NCI-H2171 (cell line): ENCODE data around the gene CDK3.
A peak's percentile ranks its signal among the peaks of the same experiment; 100 is the strongest.

ENCODE experiments used
- DNase-seq: peaks from one replicate; lab custom pipeline; 2025; lab: John Stamatoyannopoulos, UW

CDK3 gene

DNA sequence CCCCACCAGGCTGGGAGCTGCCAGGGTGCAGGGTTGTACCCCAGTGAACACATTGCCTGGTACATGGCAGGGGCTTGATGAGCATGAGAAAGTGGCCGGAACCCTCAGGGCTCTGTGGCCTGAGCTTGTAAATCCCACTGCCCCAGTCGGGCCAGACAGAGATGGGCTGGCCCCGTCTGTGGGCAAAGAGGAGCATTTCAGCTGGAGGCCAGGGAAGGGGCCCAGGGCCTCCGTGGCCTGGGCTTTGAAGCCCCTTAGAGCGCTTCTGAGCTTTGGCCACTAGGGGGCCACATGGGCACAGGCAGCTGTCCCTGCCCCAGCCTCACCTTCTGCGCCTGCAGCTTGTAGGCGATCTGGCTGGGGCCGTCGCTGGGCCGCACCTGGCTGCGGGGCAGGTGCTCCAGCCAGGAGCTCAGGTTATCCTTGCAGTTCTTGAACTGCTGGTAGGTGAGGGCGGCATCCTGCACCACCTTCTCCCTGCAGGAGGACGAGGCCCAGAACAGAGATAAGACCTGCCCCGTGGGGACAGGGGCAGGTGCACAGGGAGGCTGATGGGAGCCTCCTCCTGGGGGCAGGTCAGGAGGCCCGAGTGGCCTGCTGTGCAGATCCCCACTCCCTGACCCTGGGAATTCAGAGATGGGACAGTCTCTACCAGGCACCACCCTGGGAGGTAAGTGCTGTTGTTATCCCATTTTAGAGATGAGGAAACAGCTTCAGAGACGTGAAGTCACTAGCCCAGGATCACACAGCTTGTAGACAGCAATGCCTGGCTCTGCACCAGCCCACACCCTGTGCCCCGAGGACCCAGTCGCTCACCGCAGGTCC is 13.7 kb downstream of the CDK3 start:
- peak; percentile 77 for DNase-seq

- no peak for DNase-seq
Measured at GRCh38 chr17:76014925-76015261, 14.2 kb downstream of the CDK3 start.

- DNase-seq, result no peak
Measured at GRCh38 chr17:76017481-76018339, 17.1 kb downstream of the CDK3 start.

DNA sequence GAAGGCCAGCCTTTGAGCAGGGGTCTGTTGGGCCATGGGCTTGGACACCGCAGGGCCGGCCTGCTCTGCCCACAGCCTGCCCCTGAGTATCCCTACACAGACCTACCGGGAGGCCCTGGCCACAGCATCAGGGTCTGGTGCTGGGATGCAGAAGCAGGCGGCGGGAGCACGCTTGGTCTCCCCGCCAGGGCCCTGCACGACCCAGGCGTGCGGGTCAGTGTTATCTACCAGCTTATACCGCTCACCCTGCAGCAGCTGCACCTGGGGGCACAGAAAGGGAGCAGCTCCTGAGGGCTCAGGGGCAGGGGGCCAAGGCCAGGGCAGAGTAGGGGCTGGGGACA is 17.7 kb downstream of the CDK3 start:
- no peak for DNase-seq

DNA sequence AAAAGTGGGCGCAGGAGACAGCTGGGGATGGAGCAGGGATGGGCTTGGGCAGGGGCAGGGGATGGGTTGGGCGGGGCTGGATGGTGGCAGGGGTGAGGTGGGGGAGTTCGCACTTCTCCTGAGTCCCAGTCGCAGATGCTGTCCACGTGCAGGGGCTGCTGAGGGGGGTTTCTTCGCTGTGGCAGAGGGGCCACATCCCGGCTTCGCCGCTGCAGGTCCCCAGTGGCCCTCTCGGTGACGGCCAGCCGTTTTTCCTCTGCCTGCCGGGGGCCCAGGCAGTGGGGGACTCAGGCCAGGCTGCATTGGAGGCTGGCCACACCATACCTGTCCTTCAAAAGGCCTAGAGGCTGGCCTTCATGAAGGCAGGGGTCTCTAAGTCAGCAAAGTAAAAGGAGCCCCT is 18.1 kb downstream of the CDK3 start:
- DNase-seq, result no peak

- no peak for DNase-seq
Measured at GRCh38 chr17:76019833-76020467, 19.3 kb downstream of the CDK3 start.

DNA sequence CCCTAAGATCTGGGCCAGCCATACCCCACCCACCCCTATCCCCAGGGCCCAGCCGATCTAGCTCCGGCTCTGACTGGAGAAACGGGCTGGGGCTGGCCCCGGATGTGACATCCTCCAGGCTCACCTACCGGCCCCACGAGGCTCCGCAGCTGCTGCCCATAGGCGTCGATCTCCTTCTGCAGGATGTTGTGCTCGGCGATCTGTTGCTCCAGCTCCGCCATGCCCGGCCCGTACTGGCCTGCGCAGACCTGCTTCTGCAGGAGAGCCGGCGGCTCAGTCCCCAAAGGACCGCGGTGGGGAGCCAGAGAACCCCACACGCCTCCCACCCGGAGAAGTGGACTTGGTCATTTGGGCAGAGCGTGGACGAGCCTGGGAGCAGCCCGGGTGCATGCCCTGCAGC is 21.6 kb downstream of the CDK3 start:
- no peak for DNase-seq

- DNase-seq, result no peak
Measured at GRCh38 chr17:76022973-76023899, 22.6 kb downstream of the CDK3 start.

- no peak for DNase-seq
Measured at GRCh38 chr17:76023900-76024237, 23.2 kb downstream of the CDK3 start.

DNA sequence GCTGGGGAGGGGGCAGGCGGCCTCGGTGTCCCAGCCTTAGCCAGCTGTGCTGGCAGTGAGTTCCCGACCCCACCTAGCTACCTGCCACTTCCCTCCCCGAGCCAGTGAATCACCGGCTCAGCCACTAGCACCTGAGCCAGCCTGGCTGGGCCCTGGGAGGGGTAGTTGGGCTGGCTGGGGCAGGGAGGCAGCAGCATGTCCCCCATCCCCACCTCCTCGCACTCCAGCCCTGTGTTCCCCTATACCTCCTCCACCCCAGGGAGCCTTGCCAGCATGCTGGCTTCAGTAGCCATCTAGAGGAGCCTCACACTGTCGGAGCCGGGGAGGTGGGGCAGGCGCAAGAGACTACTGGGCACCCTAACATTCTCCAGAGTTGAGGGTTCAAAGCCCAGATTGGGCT is 23.7 kb downstream of the CDK3 start:
- no peak for DNase-seq

- no peak for DNase-seq
Measured at GRCh38 chr17:76025294-76025693, 24.6 kb downstream of the CDK3 start.

DNA sequence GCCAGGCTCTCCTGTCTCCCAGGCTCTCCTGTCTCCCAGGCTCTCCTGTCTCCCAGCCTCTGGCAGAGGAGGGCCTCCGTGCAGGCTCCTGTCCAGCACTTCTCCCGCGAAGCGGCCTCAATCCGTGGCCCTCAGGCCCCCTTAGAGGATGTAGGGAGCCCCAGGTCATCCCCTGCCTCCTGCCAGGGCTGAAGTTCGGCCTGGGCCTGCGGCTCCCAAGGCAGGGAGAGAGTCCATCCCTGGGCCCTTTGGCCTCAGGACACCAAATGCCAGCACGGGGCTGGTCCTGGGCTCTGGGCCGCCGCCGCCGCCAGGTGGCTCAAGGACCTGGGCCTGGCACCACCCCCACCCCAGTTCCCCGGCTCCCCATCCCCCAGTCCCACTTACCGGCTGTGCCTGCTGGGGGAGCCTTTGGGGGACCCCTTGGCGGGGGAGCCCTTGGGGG is 26.1 kb downstream of the CDK3 start:
- no peak for DNase-seq

- no peak for DNase-seq
Measured at GRCh38 chr17:76027159-76027839, 26.6 kb downstream of the CDK3 start, which contains the start of gene EVPL. Gene EVPL, minus strand, starts transcription at chr17:76027306. Its CDS starts 108 bp downstream, at chr17:76027198.

DNA sequence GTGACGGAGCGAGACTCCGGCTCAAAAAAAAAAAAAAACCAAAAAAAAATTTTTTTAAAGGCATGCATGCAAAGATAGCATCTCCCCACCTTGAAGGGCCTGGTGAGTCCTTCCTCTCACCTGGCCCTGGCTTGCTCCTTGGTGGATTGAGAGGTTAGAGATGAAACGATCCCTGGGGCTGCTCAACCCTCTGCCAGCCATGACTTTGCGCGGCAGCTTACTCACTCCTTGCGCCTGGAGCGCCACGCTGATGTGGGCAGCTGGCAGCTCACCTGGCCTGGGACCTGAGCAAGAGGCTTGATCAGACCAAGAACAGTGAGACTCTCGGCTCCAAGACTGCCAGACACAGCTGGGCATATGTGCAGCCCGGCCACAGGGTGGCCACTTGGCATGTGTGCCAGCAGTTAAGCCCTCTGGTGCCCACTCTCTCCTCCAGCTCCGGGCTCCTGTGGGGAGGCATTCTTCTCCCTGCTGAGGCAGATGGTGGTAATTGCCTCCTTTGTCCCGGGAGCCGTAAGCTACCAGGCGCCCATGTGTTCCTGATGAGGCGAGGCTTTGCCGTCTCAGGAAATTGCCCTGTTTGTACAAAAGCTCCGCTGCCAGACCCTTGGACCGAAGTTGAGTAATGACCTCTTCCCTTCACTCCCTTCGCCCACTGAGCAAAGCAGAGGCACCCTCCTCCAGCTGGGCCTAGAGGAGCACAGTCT is 31.6 kb downstream of the CDK3 start:
- no peak for DNase-seq

DNA sequence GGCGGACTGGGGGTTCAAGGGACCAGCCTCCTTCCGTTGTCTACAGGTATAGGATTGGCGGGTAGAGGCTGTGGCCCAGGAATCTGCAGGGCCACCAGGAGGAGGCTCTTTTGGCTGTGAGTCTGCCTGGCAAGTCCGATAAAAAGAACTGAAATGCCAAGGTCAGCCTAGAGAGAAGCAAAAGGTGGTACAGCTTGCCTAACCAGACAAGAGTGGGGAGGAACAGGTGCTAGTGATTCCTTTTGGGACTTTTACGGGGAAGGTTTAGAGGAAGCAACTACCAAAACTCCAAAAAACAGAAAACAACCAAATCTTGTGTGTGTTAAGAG is 32.1 kb downstream of the CDK3 start:
- no peak for DNase-seq

DNA sequence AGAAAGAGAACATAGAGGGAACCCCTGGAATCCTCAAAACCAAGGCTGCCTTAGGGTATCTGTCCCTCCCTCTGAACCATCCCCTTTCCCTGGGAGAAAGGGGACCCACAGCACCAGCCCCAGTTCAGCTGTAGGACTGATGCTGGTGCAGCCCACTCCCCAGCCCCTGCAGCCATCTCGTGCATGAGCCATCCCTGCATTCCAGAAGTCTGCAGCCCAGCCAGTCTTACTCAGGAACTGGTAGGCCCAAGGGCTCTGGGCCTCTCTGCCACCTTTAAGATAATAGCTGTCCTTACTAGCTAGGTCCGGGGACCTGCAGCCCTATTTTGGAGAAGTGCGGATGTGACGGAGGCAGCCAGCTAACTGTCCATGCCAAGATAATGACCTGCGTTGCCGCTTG is 32.5 kb downstream of the CDK3 start:
- no peak for DNase-seq

- DNase-seq, result no peak
Measured at GRCh38 chr17:76034428-76035350, 34.0 kb downstream of the CDK3 start.

DNA sequence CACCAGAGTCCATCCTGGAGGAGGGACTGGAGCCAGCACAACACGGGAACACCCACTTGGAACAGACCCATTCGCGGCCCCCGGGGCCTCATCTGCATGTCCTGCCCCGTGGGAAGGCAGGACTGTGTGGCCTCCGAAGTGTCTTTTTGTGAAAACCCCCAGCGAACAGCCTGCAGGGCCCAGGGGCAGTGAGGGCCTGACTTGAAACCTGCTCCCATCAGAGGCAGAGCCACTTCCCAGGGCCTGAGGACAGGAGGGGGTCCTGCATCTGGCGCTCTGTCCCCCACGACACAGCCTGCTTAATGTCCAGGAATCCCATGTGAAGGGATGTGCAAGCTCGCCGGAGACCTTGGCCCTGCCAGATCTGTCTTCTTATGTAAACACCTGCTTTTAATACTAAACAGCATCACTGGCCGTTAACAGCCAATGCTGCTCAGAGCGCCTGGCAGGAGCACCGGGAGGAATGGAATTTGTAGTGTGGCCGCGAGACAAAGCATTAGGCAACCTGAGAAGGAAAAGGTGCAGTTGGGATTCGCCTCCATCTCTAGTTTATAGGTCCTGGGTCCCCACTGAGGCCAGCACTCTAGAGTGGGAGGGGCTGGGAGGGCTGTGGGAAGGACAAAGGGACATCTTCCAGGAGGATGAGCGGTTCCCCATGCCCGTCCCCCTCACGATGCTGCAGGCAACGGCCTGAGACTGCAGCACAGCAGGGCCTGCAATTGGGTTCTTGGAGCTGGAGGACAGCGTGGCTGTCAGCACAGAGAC is 36.0 kb downstream of the CDK3 start:
- no peak for DNase-seq

DNA sequence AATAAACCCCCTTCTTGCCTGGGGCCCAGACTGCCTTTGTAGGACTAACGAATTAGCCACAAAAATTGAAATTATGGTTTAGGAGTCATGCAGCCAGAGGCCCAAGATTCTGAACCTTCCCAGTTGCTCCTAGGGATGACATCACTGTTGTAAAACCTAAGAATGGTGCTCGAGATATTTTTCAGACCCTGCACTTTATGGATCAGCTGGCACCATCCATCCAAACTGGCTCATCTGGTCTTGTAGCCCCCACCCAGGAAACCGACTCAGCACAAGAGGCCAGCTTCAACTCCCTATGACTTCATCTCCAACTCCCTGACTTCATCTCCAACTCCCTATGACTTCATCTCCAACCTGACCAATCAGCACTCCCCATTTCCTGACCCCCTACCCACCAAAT is 37.4 kb downstream of the CDK3 start:
- no peak for DNase-seq
